ENCODE data around the gene APOL3.
A peak's percentile ranks its signal among the peaks of the same experiment; 100 is the strongest.
"Not testable (repeated sequence)": the region's sequence is repeated elsewhere in the genome, so short reads cannot be mapped to it uniquely, and the experiment has no call there.

APOL3 gene

GRCh38 chr22:36152821-36153220 lies 7.7 kb downstream of the APOL3 start:
- Histone ChIP-seq H3K36me3 (ENCODE audit: control insufficient read depth in 5 of 5, insufficient read depth in 5 of 5, low read length in 5 of 5) (peaks cover 0 to 23% (median 16%) of the 10 kb centered on the region in 5 donors), H3K4me1 (ENCODE audit: control insufficient read depth in 5 of 5, insufficient read depth in 5 of 5, low read length in 5 of 5) (peaks cover 22 to 89% (median 64%) of the 10 kb centered on the region in 5 donors), H3K27ac (ENCODE audit: low read depth, low read length) (peak overlapping the region; percentile 99)
- not testable (repeated sequence) for H3K9me3 ChIP-seq (ENCODE audit: control insufficient read depth in 5 of 5, low read length in 5 of 5); H3K27me3 ChIP-seq (ENCODE audit: control insufficient read depth in 5 of 5, insufficient read depth in 4 of 5, low read length in 5 of 5); H3K4me3 ChIP-seq (ENCODE audit: low read depth in 1 of 5, low read length in 5 of 5); H3K9ac ChIP-seq (ENCODE audit: low read length in 5 of 5)

GRCh38 chr22:36152088-36152487 lies 8.5 kb downstream of the APOL3 start:
- H3K9me3 ChIP-seq (ENCODE audit: control insufficient read depth in 5 of 5, low read length in 5 of 5) = no peaks in the 10 kb centered on the region
- peak overlapping the region; percentile 99 for H3K27ac ChIP-seq (ENCODE audit: low read depth, low read length)
- H3K9ac ChIP-seq (ENCODE audit: low read length in 5 of 5) = no peak overlapping the region
- no peaks in the 10 kb centered on the region for H3K27me3 ChIP-seq (ENCODE audit: control insufficient read depth in 5 of 5, insufficient read depth in 4 of 5, low read length in 5 of 5)
- H3K4me1 ChIP-seq (ENCODE audit: control insufficient read depth in 5 of 5, insufficient read depth in 5 of 5, low read length in 5 of 5) = peaks cover 22 to 89% (median 63%) of the 10 kb centered on the region in 5 donors
- no peak overlapping the region for H3K4me3 ChIP-seq (ENCODE audit: low read depth in 1 of 5, low read length in 5 of 5)
- H3K36me3 ChIP-seq (ENCODE audit: control insufficient read depth in 5 of 5, insufficient read depth in 5 of 5, low read length in 5 of 5) = peaks cover 0 to 25% (median 16%) of the 10 kb centered on the region in 5 donors

- H3K9me3 ChIP-seq (ENCODE audit: control insufficient read depth in 5 of 5, low read length in 5 of 5) = no peaks in the 10 kb centered on the region
- peaks cover 0 to 25% (median 16%) of the 10 kb centered on the region in 5 donors for H3K36me3 ChIP-seq (ENCODE audit: control insufficient read depth in 5 of 5, insufficient read depth in 5 of 5, low read length in 5 of 5)
- peak overlapping the region; percentile 99 for H3K27ac ChIP-seq (ENCODE audit: low read depth, low read length)
These were observed 9.5 kb downstream of the APOL3 start for GRCh38 chr22:36151006-36151595.

GRCh38 chr22:36149441-36149840 lies 11.1 kb downstream of the APOL3 start:
- Histone ChIP-seq H3K27me3 (ENCODE audit: control insufficient read depth in 5 of 5, insufficient read depth in 4 of 5, low read length in 5 of 5) (no peaks in the 10 kb centered on the region), H3K4me3 (ENCODE audit: low read depth in 1 of 5, low read length in 5 of 5) (no peak overlapping the region), H3K36me3 (ENCODE audit: control insufficient read depth in 5 of 5, insufficient read depth in 5 of 5, low read length in 5 of 5) (peaks cover 0 to 29% (median 17%) of the 10 kb centered on the region in 5 donors), H3K4me1 (ENCODE audit: control insufficient read depth in 5 of 5, insufficient read depth in 5 of 5, low read length in 5 of 5) (peaks cover 8 to 81% (median 50%) of the 10 kb centered on the region in 5 donors), H3K9ac (ENCODE audit: low read length in 5 of 5) (peak overlapping the region in 1 of 5 donors; percentile 5), H3K9me3 (ENCODE audit: control insufficient read depth in 5 of 5, low read length in 5 of 5) (no peaks in the 10 kb centered on the region), H3K27ac (ENCODE audit: low read depth, low read length) (peak overlapping the region; percentile 34)

More at GRCh38 chr22:36151006-36151595, 9.5 kb downstream of the APOL3 start:
- H3K9ac ChIP-seq (ENCODE audit: low read length in 5 of 5) = peak overlapping the region; percentile 21 to 64 (median 42)
- H3K4me3 ChIP-seq (ENCODE audit: low read depth in 1 of 5, low read length in 5 of 5) = peak overlapping the region in 2 of 5 donors; percentile 2 to 33
- H3K27me3 ChIP-seq (ENCODE audit: control insufficient read depth in 5 of 5, insufficient read depth in 4 of 5, low read length in 5 of 5) = no peaks in the 10 kb centered on the region
- peaks cover 16 to 87% (median 58%) of the 10 kb centered on the region in 5 donors for H3K4me1 ChIP-seq (ENCODE audit: control insufficient read depth in 5 of 5, insufficient read depth in 5 of 5, low read length in 5 of 5)

GRCh38 chr22:36148411-36148810 lies 12.1 kb downstream of the APOL3 start:
- H3K4me3 ChIP-seq (ENCODE audit: low read depth in 1 of 5, low read length in 5 of 5) = no peak overlapping the region
- peaks cover 8 to 79% (median 53%) of the 10 kb centered on the region in 5 donors for H3K4me1 ChIP-seq (ENCODE audit: control insufficient read depth in 5 of 5, insufficient read depth in 5 of 5, low read length in 5 of 5)
- no peak overlapping the region for H3K27ac ChIP-seq (ENCODE audit: low read depth, low read length)
- H3K9ac ChIP-seq (ENCODE audit: low read length in 5 of 5) = no peak overlapping the region
- H3K36me3 ChIP-seq (ENCODE audit: control insufficient read depth in 5 of 5, insufficient read depth in 5 of 5, low read length in 5 of 5) = peaks cover 0 to 39% (median 26%) of the 10 kb centered on the region in 5 donors
- H3K9me3 ChIP-seq (ENCODE audit: control insufficient read depth in 5 of 5, low read length in 5 of 5) = no peaks in the 10 kb centered on the region
- no peaks in the 10 kb centered on the region for H3K27me3 ChIP-seq (ENCODE audit: control insufficient read depth in 5 of 5, insufficient read depth in 4 of 5, low read length in 5 of 5)

- Histone ChIP-seq H3K36me3 (ENCODE audit: control insufficient read depth in 5 of 5, insufficient read depth in 5 of 5, low read length in 5 of 5) (peaks cover 0 to 50% (median 37%) of the 10 kb centered on the region in 5 donors), H3K4me3 (ENCODE audit: low read depth in 1 of 5, low read length in 5 of 5) (no peak overlapping the region), H3K9me3 (ENCODE audit: control insufficient read depth in 5 of 5, low read length in 5 of 5) (no peaks in the 10 kb centered on the region), H3K27me3 (ENCODE audit: control insufficient read depth in 5 of 5, insufficient read depth in 4 of 5, low read length in 5 of 5) (no peaks in the 10 kb centered on the region), H3K27ac (ENCODE audit: low read depth, low read length) (peak overlapping the region; percentile 39), H3K4me1 (ENCODE audit: control insufficient read depth in 5 of 5, insufficient read depth in 5 of 5, low read length in 5 of 5) (peaks cover 8 to 73% (median 55%) of the 10 kb centered on the region in 5 donors), H3K9ac (ENCODE audit: low read length in 5 of 5) (peak overlapping the region in 2 of 5 donors; percentile 14 to 15)
These were observed 13.3 kb downstream of the APOL3 start for GRCh38 chr22:36147196-36147791.

GRCh38 chr22:36145881-36146280 lies 14.7 kb downstream of the APOL3 start:
- Histone ChIP-seq H3K9me3 (ENCODE audit: control insufficient read depth in 5 of 5, low read length in 5 of 5) (no peaks in the 10 kb centered on the region), H3K27ac (ENCODE audit: low read depth, low read length) (peak overlapping the region; percentile 51), H3K4me3 (ENCODE audit: low read depth in 1 of 5, low read length in 5 of 5) (no peak overlapping the region), H3K36me3 (ENCODE audit: control insufficient read depth in 5 of 5, insufficient read depth in 5 of 5, low read length in 5 of 5) (peaks cover 2 to 64% (median 49%) of the 10 kb centered on the region in 5 donors), H3K27me3 (ENCODE audit: control insufficient read depth in 5 of 5, insufficient read depth in 4 of 5, low read length in 5 of 5) (no peaks in the 10 kb centered on the region), H3K9ac (ENCODE audit: low read length in 5 of 5) (peak overlapping the region in 1 of 5 donors; percentile 22), H3K4me1 (ENCODE audit: control insufficient read depth in 5 of 5, insufficient read depth in 5 of 5, low read length in 5 of 5) (peaks cover 7 to 61% (median 48%) of the 10 kb centered on the region in 5 donors)

GRCh38 chr22:36144886-36145541 lies 15.5 kb downstream of the APOL3 start:
- H3K9me3 ChIP-seq (ENCODE audit: control insufficient read depth in 5 of 5, low read length in 5 of 5) = no peaks in the 10 kb centered on the region
- H3K36me3 ChIP-seq (ENCODE audit: control insufficient read depth in 5 of 5, insufficient read depth in 5 of 5, low read length in 5 of 5) = peaks cover 2 to 71% (median 56%) of the 10 kb centered on the region in 5 donors
- H3K4me3 ChIP-seq (ENCODE audit: low read depth in 1 of 5, low read length in 5 of 5) = no peak overlapping the region
- H3K9ac ChIP-seq (ENCODE audit: low read length in 5 of 5) = peak overlapping the region in 1 of 5 donors; percentile 16
- H3K27ac ChIP-seq (ENCODE audit: low read depth, low read length) = peak overlapping the region; percentile 51
- H3K27me3 ChIP-seq (ENCODE audit: control insufficient read depth in 5 of 5, insufficient read depth in 4 of 5, low read length in 5 of 5) = no peaks in the 10 kb centered on the region
- peaks cover 3 to 52% (median 39%) of the 10 kb centered on the region in 5 donors for H3K4me1 ChIP-seq (ENCODE audit: control insufficient read depth in 5 of 5, insufficient read depth in 5 of 5, low read length in 5 of 5)

- H3K4me1 ChIP-seq (ENCODE audit: control insufficient read depth in 5 of 5, insufficient read depth in 5 of 5, low read length in 5 of 5) = peaks cover 3 to 41% (median 29%) of the 10 kb centered on the region in 5 donors
- no peak overlapping the region for H3K9ac ChIP-seq (ENCODE audit: low read length in 5 of 5)
- no peak overlapping the region for H3K27ac ChIP-seq (ENCODE audit: low read depth, low read length)
- H3K9me3 ChIP-seq (ENCODE audit: control insufficient read depth in 5 of 5, low read length in 5 of 5) = no peaks in the 10 kb centered on the region
- H3K36me3 ChIP-seq (ENCODE audit: control insufficient read depth in 5 of 5, insufficient read depth in 5 of 5, low read length in 5 of 5) = peaks cover 2 to 64% (median 54%) of the 10 kb centered on the region in 5 donors
- H3K27me3 ChIP-seq (ENCODE audit: control insufficient read depth in 5 of 5, insufficient read depth in 4 of 5, low read length in 5 of 5) = no peaks in the 10 kb centered on the region
- no peak overlapping the region for H3K4me3 ChIP-seq (ENCODE audit: low read depth in 1 of 5, low read length in 5 of 5)
These were observed 16.6 kb downstream of the APOL3 start for GRCh38 chr22:36143956-36144355.

Data from subcutaneous abdominal adipose tissue (tissue), 5 donors.